ENCODE measurements around the gene FXR2. TPM values are rescaled to one million over a fixed set of nuclear protein-coding genes. Genes with fewer than 3 reads are reported as not detected.

Gene FXR2
- total RNA-seq, 5 donors from 2014 or later (not counting 1 experiment from before 2014, with no cell fraction given): 25.4 to 44.7 (median 40.5) TPM

- H3K4me3 Mint-ChIP-seq: no peak overlapping the region
Observed at GRCh38 chr17:7632492-7632894, 17.8 kb upstream of the FXR2 start.

GRCh38 chr17:7631398-7632380, 17.0 kb upstream of the FXR2 start:
- H3K4me1 ChIP-seq (ENCODE audit: control insufficient read depth in 1 of 2, extremely low read depth in 1 of 2, insufficient read depth in 2 of 2, low read length in 2 of 2): peaks cover 4 to 15% of the 10 kb centered on the region in 2 experiments
- H3K36me3 ChIP-seq (ENCODE audit: control insufficient read depth in 2 of 2, extremely low read depth in 1 of 2, insufficient read depth in 1 of 2, low read length in 1 of 2): no peaks in the 10 kb centered on the region
- H3K27ac ChIP-seq (ENCODE audit: low read length): no peak overlapping the region
- Mint-ChIP-seq H3K9me3 (no peaks in the 10 kb centered on the region), H3K36me3 (no peaks in the 10 kb centered on the region), H3K4me3 (no peak overlapping the region), H3K27me3 (peaks cover 0 to 2% of the 10 kb centered on the region in 2 donors), H3K27ac (no peak overlapping the region), H3K4me1 (peaks cover 8 to 13% (median 10%) of the 10 kb centered on the region in 3 donors)
- H3K4me3 ChIP-seq (ENCODE audit: control insufficient read depth in 1 of 2, extremely low read depth in 1 of 2, low read length in 1 of 2): no peak overlapping the region
- peaks cover 0 to 4% of the 10 kb centered on the region in 2 experiments for H3K27me3 ChIP-seq (replicated peaks in 1 of 2; ENCODE audit: control insufficient read depth in 2 of 2, extremely low read depth in 1 of 2, insufficient read depth in 2 of 2, low read length in 1 of 2)
- CTCF ChIA-PET: interaction anchor here (0.7 to 2.6 kb wide), 3 partner anchors 45 to 56 kb away, joined by 3 to 17 read pairs (median 5); partner anchors contain the start of genes TP53 (in 2 of the 2) and WRAP53 (in 2 of the 2)
- H3K9me3 ChIP-seq: no peaks in the 10 kb centered on the region
- POLR2A ChIA-PET: interaction anchor here in 1 of 2 donors (0.6 kb wide), 1 partner anchor 362 kb away, joined by 3 read pairs; no protein-coding TSS in a partner anchor
- no peak for ATAC-seq (replicated peaks in 1 of 4)
- WGBS (ENCODE audit: insufficient coverage): 93% methylated on average over 9 of the region's 11 CpGs
- no peak for DNase-seq

More at GRCh38 chr17:7632492-7632894, 17.8 kb upstream of the FXR2 start:
- ChIA-PET CTCF (interaction anchor here (0.7 to 2.6 kb wide), 3 partner anchors 45 to 56 kb away, joined by 3 to 17 read pairs (median 5); partner anchors contain the start of genes TP53 (in 2 of the 2) and WRAP53 (in 2 of the 2)), POLR2A (no interaction called here)
- Mint-ChIP-seq H3K9me3 (no peaks in the 10 kb centered on the region), H3K36me3 (no peaks in the 10 kb centered on the region), H3K4me1 (peaks cover 2 to 6% (median 5%) of the 10 kb centered on the region in 3 donors), H3K27me3 (peaks cover 0 to 2% of the 10 kb centered on the region in 2 donors), H3K27ac (no peak overlapping the region)
- peaks cover 2 to 10% of the 10 kb centered on the region in 2 experiments for H3K4me1 ChIP-seq (ENCODE audit: control insufficient read depth in 1 of 2, extremely low read depth in 1 of 2, insufficient read depth in 2 of 2, low read length in 2 of 2)
- H3K27me3 ChIP-seq (replicated peaks in 1 of 2; ENCODE audit: control insufficient read depth in 2 of 2, extremely low read depth in 1 of 2, insufficient read depth in 2 of 2, low read length in 1 of 2): peaks cover 0 to 4% of the 10 kb centered on the region in 2 experiments
- no peaks in the 10 kb centered on the region for H3K9me3 ChIP-seq
- peak in 2 of 4 experiments; percentile 18 to 19 for ATAC-seq (replicated peaks in 1 of 4)
- H3K4me3 ChIP-seq (ENCODE audit: control insufficient read depth in 1 of 2, extremely low read depth in 1 of 2, low read length in 1 of 2): no peak overlapping the region
- H3K36me3 ChIP-seq (ENCODE audit: control insufficient read depth in 2 of 2, extremely low read depth in 1 of 2, insufficient read depth in 1 of 2, low read length in 1 of 2): no peaks in the 10 kb centered on the region
- peak in 4 of 35 experiments; percentile 9 to 55 (median 16) for DNase-seq
- 80% methylated on average over 1 of the region's 6 CpGs for WGBS (ENCODE audit: insufficient coverage)
- no peak overlapping the region for H3K27ac ChIP-seq (ENCODE audit: low read length)

GRCh38 chr17:7629939-7630571, 15.4 kb upstream of the FXR2 start, which contains the start of gene SHBG:
Gene SHBG, plus strand, starts transcription at chr17:7630135. Its CDS starts 38 bp downstream, at chr17:7630173.
- H3K9me3 Mint-ChIP-seq: no peaks in the 10 kb centered on the region
- no peak within 1 kb of the TSS for H3K27ac Mint-ChIP-seq
- H3K4me3 Mint-ChIP-seq: peak within 1 kb of the TSS in 1 of 3 donors; percentile 31
- no peak for ATAC-seq (replicated peaks in 1 of 4)
- no peaks in the 10 kb centered on the region for H3K36me3 Mint-ChIP-seq
- 95% methylated on average over 11 of the region's 13 CpGs for WGBS (ENCODE audit: insufficient coverage)
- ChIA-PET POLR2A (interaction anchor here in 1 of 2 donors (0.6 kb wide), 1 partner anchor 630 kb away, joined by 4 read pairs; no protein-coding TSS in a partner anchor), CTCF (interaction anchor here in 1 of 2 donors (1.1 kb wide), 1 partner anchor 57 kb away, joined by 4 read pairs; the partner anchor contains the start of gene TP53)
- H3K4me1 Mint-ChIP-seq: peaks cover 14 to 19% (median 18%) of the 10 kb centered on the region in 3 donors
- Histone ChIP-seq H3K4me1 (ENCODE audit: control insufficient read depth in 1 of 2, extremely low read depth in 1 of 2, insufficient read depth in 2 of 2, low read length in 2 of 2) (peaks cover 5 to 20% of the 10 kb centered on the region in 2 experiments), H3K36me3 (ENCODE audit: control insufficient read depth in 2 of 2, extremely low read depth in 1 of 2, insufficient read depth in 1 of 2, low read length in 1 of 2) (no peaks in the 10 kb centered on the region), H3K9me3 (no peaks in the 10 kb centered on the region), H3K27ac (ENCODE audit: low read length) (no peak within 1 kb of the TSS), H3K4me3 (ENCODE audit: control insufficient read depth in 1 of 2, extremely low read depth in 1 of 2, low read length in 1 of 2) (no peak within 1 kb of the TSS), H3K27me3 (replicated peaks in 1 of 2; ENCODE audit: control insufficient read depth in 2 of 2, extremely low read depth in 1 of 2, insufficient read depth in 2 of 2, low read length in 1 of 2) (peaks cover 0 to 4% of the 10 kb centered on the region in 2 experiments)
- H3K27me3 Mint-ChIP-seq: no peaks in the 10 kb centered on the region
- DNase-seq: no peak

GRCh38 chr17:7627250-7628121, 12.8 kb upstream of the FXR2 start, which contains the start of gene SAT2:
Gene SAT2, minus strand, starts transcription at chr17:7627821. Its CDS starts 186 bp downstream, at chr17:7627635.
- Mint-ChIP-seq H3K4me3 (peak within 1 kb of the TSS; percentile 89 to 91 (median 91)), H3K27me3 (no peaks in the 10 kb centered on the region), H3K4me1 (peaks cover 14 to 19% (median 18%) of the 10 kb centered on the region in 3 donors), H3K27ac (peak within 1 kb of the TSS; percentile 83 to 87), H3K36me3 (no peaks in the 10 kb centered on the region), H3K9me3 (no peaks in the 10 kb centered on the region)
- Histone ChIP-seq H3K4me3 (ENCODE audit: control insufficient read depth in 1 of 2, extremely low read depth in 1 of 2, low read length in 1 of 2) (peak within 1 kb of the TSS; percentile 75 to 87), H3K27me3 (replicated peaks in 1 of 2; ENCODE audit: control insufficient read depth in 2 of 2, extremely low read depth in 1 of 2, insufficient read depth in 2 of 2, low read length in 1 of 2) (no peaks in the 10 kb centered on the region), H3K4me1 (ENCODE audit: control insufficient read depth in 1 of 2, extremely low read depth in 1 of 2, insufficient read depth in 2 of 2, low read length in 2 of 2) (peaks cover 5 to 20% of the 10 kb centered on the region in 2 experiments), H3K36me3 (ENCODE audit: control insufficient read depth in 2 of 2, extremely low read depth in 1 of 2, insufficient read depth in 1 of 2, low read length in 1 of 2) (no peaks in the 10 kb centered on the region), H3K27ac (ENCODE audit: low read length) (peak within 1 kb of the TSS; percentile 79), H3K9me3 (no peaks in the 10 kb centered on the region)
- ChIA-PET CTCF (interaction anchor here (0.5 to 1.9 kb wide), 9 partner anchors 11 to 1374 kb away, joined by 3 to 20 read pairs (median 4); partner anchors contain the start of genes ATP1B2 (in 1 of the 2), FXR2 (in 1 of the 2), TMEM256 (in 1 of the 2) and TP53 (in 1 of the 2)), POLR2A (interaction anchor here (0.5 to 1.1 kb wide), 8 partner anchors 10 to 580 kb away, joined by 3 to 4 read pairs (median 3); partner anchors contain the start of genes TP53 (in 2 of the 2) and DVL2 (in 1 of the 2))
- DNase-seq (peak; percentile 70 to 89 (median 79)), ATAC-seq (replicated peaks in 1 of 4) (peak; percentile 95 to 96 (median 96))
- 1% methylated on average over 33 of the region's 54 CpGs for WGBS (ENCODE audit: insufficient coverage)

GRCh38 chr17:7626956-7627249, 12.2 kb upstream of the FXR2 start:
- no peak overlapping the region for H3K27ac ChIP-seq (ENCODE audit: low read length)
- DNase-seq: no peak
- CTCF ChIA-PET: interaction anchor here in 1 of 2 donors (0.5 to 1.9 kb wide), 6 partner anchors 11 to 223 kb away, joined by 3 to 20 read pairs (median 6); partner anchors contain the start of genes FXR2, TMEM256, TP53 and WRAP53

More at GRCh38 chr17:7626956-7627249, 12.2 kb upstream of the FXR2 start:
- Histone ChIP-seq H3K4me3 (ENCODE audit: control insufficient read depth in 1 of 2, extremely low read depth in 1 of 2, low read length in 1 of 2) (peak overlapping the region; percentile 75 to 87), H3K36me3 (ENCODE audit: control insufficient read depth in 2 of 2, extremely low read depth in 1 of 2, insufficient read depth in 1 of 2, low read length in 1 of 2) (no peaks in the 10 kb centered on the region), H3K4me1 (ENCODE audit: control insufficient read depth in 1 of 2, extremely low read depth in 1 of 2, insufficient read depth in 2 of 2, low read length in 2 of 2) (peaks cover 5 to 20% of the 10 kb centered on the region in 2 experiments), H3K9me3 (no peaks in the 10 kb centered on the region), H3K27me3 (replicated peaks in 1 of 2; ENCODE audit: control insufficient read depth in 2 of 2, extremely low read depth in 1 of 2, insufficient read depth in 2 of 2, low read length in 1 of 2) (no peaks in the 10 kb centered on the region)
- Mint-ChIP-seq H3K4me1 (peaks cover 14 to 18% (median 18%) of the 10 kb centered on the region in 3 donors), H3K36me3 (no peaks in the 10 kb centered on the region), H3K9me3 (no peaks in the 10 kb centered on the region), H3K27me3 (no peaks in the 10 kb centered on the region), H3K4me3 (peak overlapping the region; percentile 89 to 91 (median 91)), H3K27ac (peak overlapping the region; percentile 71 to 87)
- 17% methylated on average over 2 of the region's 6 CpGs for WGBS (ENCODE audit: insufficient coverage)
- ATAC-seq (replicated peaks in 1 of 4): no peak
- POLR2A ChIA-PET: interaction anchor here in 1 of 2 donors (0.6 to 1.0 kb wide), 2 partner anchors 23 to 46 kb away, joined by 3 read pairs; no protein-coding TSS in a partner anchor

All from T-cell (primary cell).